NCI-H1417 (cell line): Measurements from ENCODE around the gene SNRPA.
"Not testable (repeated sequence)": the region's sequence is repeated elsewhere in the genome, so short reads cannot be mapped to it uniquely, and the experiment has no call there.

Source experiments
- DNase-seq, 3 experiments: peaks; one replicate each; lab custom pipeline; 2025; lab: John Stamatoyannopoulos, UW

Gene SNRPA

GRCh38 chr19:40777645-40777936, 26.6 kb downstream of the SNRPA start:
- DNase-seq, result no peak

- DNase-seq, result peak; percentile 99 to 100 (median 99)
Observed at GRCh38 chr19:40777937-40778705, 27.1 kb downstream of the SNRPA start, which contains the start of gene RAB4B. Gene RAB4B (plus strand): TSS chr19:40778247. CDS start chr19:40778376, 129 bp downstream.

GRCh38 chr19:40778706-40779284, 27.8 kb downstream of the SNRPA start:
- no peak for DNase-seq

- DNase-seq, result no peak
Observed at GRCh38 chr19:40780582-40780981, 29.6 kb downstream of the SNRPA start.

GRCh38 chr19:40781140-40781539, 30.1 kb downstream of the SNRPA start:
- DNase-seq, result no peak

- no peak for DNase-seq
Observed at GRCh38 chr19:40783711-40784110, 32.7 kb downstream of the SNRPA start.

GRCh38 chr19:40784146-40784545, 33.1 kb downstream of the SNRPA start:
- DNase-seq, result not testable (repeated sequence)

GRCh38 chr19:40785526-40785925, 34.5 kb downstream of the SNRPA start:
- no peak for DNase-seq

GRCh38 chr19:40786060-40787037, 35.3 kb downstream of the SNRPA start:
- DNase-seq, result no peak

- DNase-seq, result no peak
Observed at GRCh38 chr19:40791349-40791748, 40.3 kb downstream of the SNRPA start.

GRCh38 chr19:40791996-40792395, 41.0 kb downstream of the SNRPA start:
- DNase-seq, result no peak

- DNase-seq, result no peak
Observed at GRCh38 chr19:40797166-40797962, 46.4 kb downstream of the SNRPA start.

- DNase-seq, result peak; percentile 52 to 82 (median 82)
Observed at GRCh38 chr19:40797963-40798682, 47.1 kb downstream of the SNRPA start.

GRCh38 chr19:40798683-40799557, 47.9 kb downstream of the SNRPA start, which contains the start of gene EGLN2:
Gene EGLN2 (plus strand): TSS chr19:40799191. CDS start chr19:40800573, 1,382 bp downstream.
- DNase-seq, result peak; percentile 98 to 100 (median 99)

- DNase-seq, result peak in 1 of 3 experiments; percentile 44
Observed at GRCh38 chr19:40799558-40800338, 48.7 kb downstream of the SNRPA start.

GRCh38 chr19:40800339-40800996, 49.5 kb downstream of the SNRPA start:
- no peak for DNase-seq

GRCh38 chr19:40800997-40801377, 50.0 kb downstream of the SNRPA start:
- no peak for DNase-seq
